OCI-M2 (cell line): ENCODE results near the gene TMEM163.
"Not testable (repeated sequence)": the region's sequence is repeated elsewhere in the genome, so short reads cannot be mapped to it uniquely, and the experiment has no call there.

Source experiments
- DNase-seq: peaks from one replicate; lab custom pipeline; 2025; ENCODE audit not compliant: unreplicated experiment; lab: John Stamatoyannopoulos, UW

TMEM163 gene

DNA sequence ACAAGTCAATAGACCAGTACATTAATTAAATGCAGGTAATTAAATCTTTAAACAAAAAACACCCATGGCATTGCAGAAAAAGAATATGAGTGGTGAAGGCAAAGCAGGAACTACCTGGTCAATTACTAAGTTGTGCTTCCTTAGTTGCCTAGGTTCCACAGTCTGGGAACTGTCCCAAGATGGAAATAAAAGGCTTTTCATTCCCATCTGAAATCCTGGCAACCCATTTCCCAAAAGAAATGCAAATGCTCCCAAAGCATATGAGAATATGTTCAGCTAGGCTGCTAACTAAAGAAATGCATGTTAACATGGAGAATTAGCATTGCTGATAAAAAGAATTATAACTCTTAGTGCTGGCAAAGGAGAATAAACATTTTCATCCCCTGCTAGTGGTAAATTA is 177.8 kb downstream of the TMEM163 start:
- no peak for DNase-seq

DNA sequence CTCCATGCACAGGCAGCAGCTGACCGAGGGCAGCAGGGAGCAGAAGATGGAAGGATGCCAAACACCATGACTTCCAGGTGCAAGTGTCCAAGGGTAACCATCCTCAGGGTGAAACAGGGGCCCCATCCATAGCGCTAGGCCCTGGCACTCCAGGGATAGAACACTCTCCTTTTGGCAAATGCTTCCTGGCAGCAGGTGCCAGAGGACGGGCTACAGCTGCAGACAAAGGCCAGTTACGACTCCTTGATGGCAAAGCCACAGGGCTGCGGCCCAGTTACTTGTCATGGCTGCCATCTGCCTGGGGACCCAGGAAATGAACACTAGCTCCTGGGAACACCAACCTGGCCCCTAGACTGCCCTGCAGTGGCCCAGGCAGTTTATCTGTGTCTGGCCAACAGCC is 178.8 kb downstream of the TMEM163 start:
- DNase-seq, result no peak

DNA sequence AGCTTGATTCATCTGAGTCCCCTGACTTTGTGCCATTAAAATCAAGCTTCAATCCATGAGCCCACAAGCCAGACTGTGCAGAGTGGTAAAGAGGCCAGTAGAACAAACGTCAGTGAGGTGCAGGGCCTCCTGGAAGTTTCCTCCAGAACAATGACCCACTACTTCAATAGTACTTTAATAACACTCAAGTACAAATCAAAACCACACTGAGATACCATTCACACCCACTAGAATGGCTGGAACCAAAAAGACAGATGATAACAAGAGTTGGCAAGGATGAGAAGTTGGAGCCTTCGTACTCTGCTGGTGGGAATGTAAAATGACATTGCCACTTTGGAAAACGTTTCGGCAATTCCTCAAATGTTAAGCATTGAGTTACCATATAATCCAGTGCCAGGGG is 181.1 kb downstream of the TMEM163 start:
- no peak for DNase-seq

DNA sequence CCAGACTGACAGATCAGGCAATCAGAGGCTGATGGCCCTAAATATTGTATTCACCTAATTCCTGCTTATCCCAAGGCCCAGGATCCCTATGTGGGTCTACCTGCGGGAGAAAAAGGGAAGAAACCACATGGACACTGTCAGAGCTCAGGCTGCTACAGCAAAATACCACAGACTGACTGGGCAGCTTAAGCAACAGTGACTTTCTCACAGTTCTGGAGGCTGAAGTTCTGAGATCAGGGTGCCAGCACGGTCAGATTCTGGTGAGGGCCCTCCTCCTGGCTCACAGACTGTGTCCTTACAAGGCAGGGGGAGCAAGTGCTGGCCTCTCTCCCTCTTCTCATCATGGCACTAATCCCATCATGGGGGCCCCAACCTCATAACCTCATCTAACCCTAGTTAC is 181.7 kb downstream of the TMEM163 start:
- no peak for DNase-seq

DNA sequence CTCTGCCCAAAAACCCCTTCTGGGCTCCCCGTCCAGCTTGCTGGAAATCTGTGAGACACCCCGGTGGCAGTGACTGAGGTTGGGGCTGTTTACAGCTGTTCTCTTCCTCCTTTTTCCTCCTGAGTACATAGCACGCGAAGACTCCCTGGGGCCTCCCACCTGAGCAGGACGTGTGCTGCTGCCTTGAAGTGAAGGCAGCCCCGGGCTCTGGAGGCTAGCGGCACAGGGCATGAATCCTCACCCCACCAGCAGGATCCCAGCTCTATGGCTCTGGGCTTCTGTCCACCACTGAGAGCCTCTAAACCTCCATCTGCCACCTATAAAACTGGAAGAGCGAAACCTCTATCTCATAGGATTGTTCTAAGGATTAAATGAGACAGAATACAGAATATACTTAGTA is 182.5 kb downstream of the TMEM163 start:
- no peak for DNase-seq

DNA sequence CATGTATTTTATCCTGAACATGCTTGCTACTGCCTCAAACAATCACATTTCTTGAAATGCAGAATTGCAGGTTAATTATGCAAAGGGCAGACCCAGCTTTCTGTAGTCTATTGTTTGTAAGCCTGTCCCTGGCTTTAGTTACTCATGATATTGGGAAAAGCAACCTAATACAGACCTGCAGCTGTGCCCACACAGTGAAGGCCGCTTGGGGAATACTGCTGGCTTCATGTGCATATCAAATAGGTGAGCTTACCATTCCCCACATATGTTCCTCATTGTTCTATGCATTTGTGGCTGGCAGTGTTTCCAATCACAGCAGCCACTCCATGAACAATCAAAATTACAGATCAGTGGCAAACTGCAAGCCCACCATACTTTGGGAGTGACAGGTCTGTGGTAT is 186.3 kb downstream of the TMEM163 start:
- no peak for DNase-seq

DNA sequence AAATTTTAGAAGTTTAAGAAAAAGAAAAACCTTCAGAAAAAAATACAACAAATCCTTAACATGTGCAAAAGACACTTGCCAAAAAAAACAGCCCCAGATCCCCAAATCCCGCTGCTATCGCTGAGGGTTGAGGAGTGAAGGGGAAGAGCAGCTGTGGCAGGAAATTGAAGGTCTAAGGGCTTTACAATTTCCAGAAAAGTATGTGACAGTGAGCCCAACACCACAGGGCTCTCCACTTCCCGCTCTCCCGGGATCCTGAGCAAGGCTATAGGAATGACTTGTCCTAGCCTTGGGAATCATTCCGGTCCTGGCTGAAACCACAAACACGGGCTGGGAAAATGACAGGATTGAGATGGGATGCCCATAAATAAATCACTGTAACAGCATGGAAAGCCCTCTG is 191.4 kb downstream of the TMEM163 start:
- DNase-seq, result no peak

DNA sequence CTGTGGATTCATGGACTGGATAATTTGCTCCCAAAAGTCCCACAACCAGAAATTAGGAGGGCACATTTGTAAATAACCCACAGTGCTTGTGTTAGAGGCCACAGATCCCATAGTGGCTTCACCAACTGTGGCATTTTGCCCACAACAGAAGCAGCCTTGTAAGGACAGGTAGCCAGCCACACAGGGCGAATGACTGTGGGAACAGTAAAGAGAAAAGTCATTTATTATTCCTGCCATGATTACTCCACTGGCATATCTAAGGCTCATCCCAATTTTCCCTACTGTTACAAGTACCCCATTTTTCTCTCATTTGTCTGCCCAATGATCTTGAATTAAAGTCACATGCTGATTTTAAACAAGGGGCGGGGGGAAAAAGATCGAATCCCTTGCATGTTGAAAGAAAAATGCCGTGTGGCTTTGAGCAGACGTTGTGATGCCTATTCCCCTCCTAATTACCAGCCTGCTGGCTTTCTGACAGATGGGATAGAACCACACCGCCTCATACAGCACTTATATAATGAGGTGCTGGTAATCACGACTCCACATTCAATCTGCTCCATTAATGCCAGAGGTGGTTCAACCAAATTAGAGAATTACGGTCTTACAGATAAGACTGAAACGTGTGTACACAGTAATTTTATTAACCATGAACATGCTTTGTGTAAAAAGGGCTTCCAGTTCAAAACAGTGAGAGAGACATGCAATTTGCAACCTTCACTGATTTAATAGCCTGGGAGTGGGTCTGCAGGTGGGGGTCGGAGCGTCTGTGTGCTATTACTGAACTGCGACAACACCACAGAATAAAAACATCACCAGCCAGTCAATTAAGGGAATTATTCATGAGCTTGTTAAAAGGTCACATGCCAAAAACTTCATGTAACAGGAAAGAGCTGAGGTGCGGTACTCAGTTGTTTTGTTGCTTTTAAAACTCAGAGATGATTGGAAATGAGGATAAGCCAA is 196.0 kb downstream of the TMEM163 start:
- DNase-seq, result no peak

DNA sequence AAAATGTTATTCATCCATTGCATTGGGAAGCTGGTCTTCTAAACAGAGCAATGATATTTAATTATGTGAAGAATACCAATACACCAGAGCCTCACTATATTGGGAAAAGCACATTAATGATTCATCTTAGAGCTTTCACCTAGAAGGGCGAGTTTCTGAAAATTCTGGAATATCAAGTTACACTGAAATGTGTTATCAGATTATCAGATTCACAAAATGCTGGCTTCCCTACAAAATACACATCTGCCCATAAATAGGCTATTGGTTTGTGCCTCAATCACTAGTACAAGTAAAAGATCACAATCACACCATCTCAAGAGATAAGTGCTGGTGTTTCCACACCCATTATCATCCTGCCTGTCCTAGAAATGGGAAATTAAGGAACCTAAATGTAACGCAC is 200.7 kb downstream of the TMEM163 start:
- no peak for DNase-seq

DNA sequence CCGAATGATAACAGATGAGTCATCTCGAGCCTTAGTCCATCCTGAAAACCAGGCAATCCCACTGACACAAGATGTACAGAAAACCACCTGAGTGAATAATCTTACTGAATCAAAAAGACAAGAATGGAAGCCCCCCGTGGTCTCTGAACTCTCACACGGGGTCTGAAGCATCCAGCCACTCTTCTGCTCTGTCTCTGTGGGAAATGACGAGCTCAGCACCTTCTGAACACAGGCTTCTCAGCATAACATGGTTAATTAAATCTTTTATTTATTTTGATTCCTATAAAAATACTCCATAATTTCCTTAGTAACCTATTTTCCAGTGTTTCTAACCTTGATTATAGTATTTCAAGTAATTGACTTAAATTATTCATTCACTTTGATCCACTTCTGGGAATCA is 203.7 kb downstream of the TMEM163 start:
- DNase-seq, result no peak

DNA sequence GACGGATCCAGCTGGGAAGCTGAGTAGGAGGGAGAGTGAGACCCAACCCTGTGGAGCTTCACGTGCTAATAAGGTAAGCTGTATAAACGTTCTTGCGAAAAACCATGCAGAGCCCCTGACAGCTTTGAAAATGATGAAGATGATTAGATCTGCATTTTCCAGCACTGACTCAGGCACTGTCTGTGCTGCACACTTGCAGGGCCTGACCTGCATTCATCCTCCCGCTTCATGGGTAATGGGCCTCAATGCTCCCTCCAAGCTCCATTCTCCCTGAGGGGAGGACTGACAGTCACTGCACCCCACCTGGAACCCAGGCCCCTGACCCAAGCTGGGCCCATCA is 205.4 kb downstream of the TMEM163 start:
- DNase-seq, result no peak

DNA sequence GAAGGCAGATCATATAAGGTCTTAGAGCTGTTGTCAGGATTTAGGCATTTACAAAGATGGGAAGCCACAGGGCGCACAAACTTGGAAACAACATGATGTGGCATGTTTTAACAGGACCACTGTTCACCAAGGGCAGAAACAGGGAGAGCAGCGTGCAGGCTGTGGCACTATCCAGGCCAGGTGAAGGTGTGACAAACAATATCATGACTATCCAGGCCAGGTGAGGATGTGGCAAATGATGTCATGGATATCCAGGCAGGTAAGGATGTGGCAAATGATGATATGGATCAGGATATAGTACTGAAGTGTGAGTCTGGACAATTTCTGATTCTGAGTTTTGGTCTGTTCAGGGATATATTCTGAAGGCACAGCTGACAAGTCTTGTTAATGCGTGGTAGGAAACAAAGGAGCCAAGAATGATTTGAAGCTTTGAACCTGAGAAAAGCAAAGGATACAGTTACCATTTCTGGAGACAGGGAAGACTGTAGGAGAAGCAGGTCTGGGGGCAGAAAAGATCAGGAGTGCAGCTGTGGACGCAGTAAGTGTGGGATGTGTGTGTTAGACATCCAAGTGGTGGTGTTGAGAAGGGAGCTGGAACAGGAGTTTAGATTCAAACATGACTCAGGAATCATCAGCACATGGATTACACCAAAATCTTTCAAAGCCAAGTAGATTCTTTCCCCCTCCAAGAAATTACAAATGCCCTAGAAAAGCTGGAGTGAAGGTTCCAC is 205.9 kb downstream of the TMEM163 start:
- no peak for DNase-seq

DNA sequence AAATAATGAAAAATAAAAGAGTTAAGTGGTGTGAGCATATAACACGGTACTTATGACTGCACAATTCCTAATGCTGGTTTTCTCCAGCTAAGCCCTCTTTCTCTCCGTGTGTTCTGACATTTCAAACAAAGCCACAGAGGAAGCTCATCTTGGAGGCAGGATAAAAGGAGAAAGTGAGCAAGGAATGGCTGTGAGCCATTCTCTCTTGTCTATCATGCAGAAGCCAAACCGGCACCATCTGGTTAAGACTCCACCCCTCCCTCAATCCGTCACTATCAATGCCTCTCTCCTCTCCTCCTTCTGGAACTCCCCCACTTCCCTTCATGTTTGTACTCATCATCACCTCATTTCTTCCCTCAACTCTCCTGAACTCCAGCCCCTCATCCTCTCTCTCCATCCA is 210.4 kb downstream of the TMEM163 start:
- no peak for DNase-seq

DNA sequence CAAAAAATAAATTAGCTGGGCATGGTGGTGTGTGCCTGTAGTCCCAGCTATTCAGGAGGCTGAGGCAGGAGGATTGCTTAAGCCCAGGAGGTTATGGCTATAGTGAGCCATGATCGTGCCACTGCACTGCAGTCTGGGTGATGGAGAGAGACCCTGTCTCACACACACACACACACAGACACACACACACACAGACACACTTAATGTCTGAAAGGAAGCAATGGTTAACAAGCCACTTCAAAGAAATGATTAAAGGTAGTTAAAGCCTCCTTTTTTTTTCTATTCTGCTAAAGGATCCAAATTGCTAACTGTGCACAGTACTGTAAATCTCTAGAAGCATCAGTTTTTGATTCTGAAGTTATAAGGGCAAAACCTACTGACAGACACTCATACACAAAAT is 211.1 kb downstream of the TMEM163 start:
- DNase-seq, result no peak

DNA sequence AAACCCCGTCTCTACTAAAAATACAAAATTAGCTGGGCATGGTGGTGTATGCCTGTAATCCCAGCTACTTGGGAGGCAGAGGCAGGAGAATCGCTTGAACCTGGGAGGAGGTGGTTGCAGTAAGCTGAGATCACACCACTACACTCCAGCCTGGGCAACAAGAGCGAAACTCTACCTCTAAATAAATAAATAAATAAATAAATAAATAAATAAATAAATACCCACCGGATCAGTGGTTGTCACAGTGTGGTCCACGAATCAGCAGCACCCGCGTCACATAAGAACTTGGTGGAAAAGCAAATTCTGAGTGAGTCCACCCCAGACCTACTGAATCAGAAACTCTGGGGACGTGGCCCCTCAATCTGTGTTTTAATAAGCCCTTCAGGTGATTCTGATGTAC is 211.6 kb downstream of the TMEM163 start:
- DNase-seq, result not testable (repeated sequence)

DNA sequence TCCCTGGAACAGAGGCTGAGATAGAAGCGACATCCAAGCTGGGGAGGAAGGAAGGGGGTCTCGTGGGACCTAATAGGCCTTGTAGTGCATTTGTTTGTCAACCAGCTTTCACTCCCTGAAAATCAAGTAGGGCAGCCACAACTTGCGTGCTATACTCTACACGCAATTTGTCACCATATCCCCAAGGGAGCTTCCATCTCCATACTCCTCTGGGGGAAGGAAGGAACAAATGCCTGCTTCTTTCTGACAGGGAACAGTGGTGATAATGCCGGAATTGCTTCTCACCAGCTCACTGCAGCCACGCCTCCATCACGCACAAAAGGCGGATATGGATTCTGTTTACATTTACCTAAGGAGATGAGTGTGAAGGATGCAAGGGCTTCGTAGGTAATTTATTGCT is 213.4 kb downstream of the TMEM163 start:
- no peak for DNase-seq

DNA sequence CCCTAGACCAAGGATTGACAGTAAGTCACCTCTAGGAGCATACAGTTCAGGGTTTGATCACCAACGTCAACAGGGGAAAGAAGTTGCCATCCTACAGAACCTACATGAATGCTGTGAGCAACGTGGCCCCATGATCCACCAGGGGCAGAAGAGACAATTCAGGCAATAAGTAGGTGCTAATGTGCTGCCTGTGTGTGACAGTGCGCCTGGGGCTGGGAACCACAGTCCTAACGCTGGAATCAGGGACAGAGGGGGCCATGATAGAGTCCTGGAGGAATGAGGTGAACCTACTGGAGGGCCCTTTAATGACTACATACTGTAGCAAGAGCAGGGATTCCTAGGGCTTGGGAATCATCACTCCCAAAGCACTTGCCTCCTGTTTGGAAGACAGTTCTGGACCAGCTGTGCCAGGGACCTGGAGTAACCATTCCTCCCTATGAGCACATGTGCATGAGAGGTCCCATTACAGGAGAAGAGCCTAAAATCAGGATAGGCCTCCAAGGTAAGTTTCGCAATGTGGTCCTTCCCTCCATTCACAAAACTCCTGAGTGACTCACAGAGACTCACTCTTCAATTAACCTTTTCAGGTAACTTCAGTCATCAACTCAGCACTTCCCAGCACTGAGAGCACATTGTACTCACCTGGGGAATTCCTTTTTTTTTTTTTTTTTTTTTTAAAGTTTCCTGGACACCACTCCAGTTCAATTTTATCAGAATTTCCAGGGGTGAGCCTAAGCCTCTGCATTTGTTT is 214.0 kb downstream of the TMEM163 start:
- no peak for DNase-seq

DNA sequence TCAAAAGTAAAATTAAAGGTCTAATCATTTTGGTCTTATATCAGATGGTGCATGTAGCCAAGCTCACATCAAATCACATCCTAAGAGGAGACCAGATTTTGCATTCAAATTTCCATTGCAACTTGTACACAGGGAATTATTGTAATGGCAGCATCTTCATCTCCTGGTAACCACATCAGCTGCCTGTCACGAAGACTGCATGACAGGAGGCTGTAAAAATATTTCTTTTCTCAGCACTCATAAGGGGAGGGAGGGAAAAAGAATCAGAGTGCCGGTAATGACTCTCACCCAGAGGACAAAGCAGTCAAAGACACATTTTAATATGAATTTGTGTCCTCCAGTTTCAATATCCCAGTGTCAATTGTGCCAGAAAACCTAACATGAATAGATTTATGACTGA is 216.7 kb downstream of the TMEM163 start:
- DNase-seq, result no peak

DNA sequence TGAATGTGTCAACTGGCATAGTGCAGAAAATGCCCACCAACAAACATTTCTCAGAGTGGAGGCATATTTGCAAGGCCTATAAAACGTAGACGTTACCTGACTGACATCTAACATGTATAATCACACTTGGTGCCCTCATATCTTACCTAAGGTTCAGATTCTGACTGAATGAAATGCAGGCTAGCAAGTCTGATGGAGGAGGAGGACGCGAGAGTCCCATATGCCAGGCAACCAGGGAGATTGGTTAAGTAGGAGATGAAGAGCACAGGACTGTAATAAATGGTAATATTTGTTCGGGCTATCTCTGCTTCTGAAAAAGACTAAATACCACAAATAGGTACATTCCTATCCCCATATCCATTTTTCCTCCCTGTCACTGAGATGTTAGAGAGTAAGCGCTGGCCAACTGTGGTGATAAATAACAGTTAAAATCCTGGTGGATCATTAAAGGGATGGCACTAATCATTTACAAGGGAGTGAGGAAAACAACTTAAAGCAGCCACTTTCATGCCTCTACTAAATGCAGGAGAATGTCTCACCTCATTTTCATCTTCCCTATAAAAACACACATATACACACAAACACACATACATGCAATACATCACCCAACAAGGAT is 217.2 kb downstream of the TMEM163 start:
- no peak for DNase-seq

DNA sequence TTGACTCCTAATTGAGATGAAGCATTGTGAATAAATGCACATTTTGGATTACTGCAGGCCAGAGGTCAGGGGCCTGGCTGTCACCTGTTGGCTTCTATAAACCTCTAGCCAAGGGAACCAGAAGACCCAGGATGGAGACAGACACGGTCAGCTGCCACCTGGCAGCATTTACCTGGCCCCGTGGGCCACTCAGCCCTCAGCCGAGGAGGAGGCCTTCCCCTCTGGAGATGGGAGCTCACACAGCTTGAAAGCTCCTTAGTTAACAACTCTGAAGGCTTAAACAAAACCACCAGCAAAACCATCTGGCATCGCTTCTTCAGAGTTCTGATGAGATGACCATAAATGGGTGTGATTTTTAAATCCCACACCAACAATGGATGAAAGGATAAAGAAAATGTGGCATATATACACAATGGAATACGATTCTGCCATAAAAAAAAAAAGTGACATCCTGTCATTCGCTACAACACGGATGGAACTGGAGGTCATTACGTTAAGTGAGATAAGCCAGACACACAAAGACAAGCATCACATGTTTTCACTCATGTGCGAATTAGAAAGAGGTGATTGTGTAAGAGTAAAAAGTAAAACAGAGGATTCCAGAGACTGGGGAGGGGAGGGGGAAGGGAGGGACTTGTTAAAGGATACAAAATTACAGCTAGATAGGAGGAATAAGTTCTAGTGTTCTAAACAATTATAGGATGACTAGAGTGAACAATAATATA is 218.4 kb downstream of the TMEM163 start:
- no peak for DNase-seq
